Glomerular visceral epithelial cell (primary cell): Measurements from ENCODE around the gene NPAS3.

Experiments
- DNase-seq: peaks from one replicate; pipeline ENCODE4 v3.0.0-alpha.2; 2016; ENCODE audit errors: extremely low spot score

NPAS3 gene

DNA sequence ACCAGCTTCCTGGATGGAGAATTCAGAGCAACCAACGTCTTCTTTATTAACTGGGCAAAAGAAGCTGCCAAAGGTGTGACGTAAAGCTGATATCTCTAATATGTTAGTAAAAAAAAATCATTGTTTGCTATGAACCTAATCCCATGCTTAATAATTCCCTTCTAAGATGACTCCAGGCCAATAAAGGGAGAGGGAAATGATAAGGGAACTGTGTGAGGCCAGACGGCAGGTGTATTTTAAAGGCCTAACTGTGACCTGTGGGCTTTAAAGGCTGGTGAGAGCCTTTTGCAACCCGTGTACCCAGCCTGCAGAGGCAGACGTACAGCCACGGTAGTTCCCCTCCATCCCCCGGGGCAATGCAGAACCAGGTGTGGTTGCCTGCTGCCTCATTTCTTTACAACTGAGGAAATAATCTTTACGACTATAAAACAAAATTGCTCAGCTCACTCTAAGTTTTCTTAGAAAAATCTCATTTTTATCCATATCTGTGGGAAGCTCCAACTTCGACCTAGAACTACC is 641.6 kb downstream of the NPAS3 start:
- DNase-seq, result no peak

DNA sequence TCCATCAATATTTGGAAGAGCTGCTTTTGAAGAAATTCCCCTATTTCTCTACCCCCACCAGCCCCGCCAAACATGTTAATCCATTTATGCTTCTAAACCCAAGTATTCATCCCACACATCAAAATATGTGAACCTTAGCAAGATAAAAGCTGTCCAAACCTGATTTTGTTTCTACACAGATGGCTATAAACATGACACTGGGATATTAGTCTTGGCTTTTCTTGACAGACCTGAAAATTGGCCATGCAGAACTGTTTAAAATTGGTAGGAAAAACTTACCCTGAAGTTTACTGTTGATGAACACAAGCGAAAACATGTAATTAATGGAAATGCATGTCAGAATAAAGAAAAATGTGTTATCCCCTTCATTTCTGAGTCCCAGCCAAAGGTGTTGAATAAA is 642.2 kb downstream of the NPAS3 start:
- no peak for DNase-seq

- DNase-seq, result no peak
Measured at GRCh38 chr14:33584697-33585096, 646.0 kb downstream of the NPAS3 start.

GRCh38 chr14:33586806-33587205 is 648.1 kb downstream of the NPAS3 start:
- no peak for DNase-seq

DNA sequence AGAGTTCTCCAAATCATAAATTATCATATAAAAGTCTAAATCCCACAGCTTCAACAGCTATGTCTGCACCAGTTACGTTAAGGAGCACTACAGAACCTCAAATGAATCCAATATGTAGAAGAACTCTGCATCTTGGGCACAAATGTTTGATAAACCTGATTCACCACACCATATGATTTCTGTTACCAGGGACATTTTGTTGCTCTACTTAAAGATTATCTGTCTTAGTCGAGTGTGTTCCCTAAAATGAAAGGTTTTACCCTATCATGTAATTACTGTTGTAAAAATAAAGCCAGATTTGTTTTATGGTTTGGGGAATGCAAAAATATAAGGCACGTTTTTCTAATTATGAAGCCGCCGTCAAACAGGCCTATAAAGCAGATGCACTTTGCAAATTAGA is 649.1 kb downstream of the NPAS3 start:
- DNase-seq, result no peak

- no peak for DNase-seq
Measured at GRCh38 chr14:33588771-33589170, 650.1 kb downstream of the NPAS3 start.

GRCh38 chr14:33589334-33589733 is 650.7 kb downstream of the NPAS3 start:
- peak; percentile 41 for DNase-seq

GRCh38 chr14:33590891-33591630 is 652.4 kb downstream of the NPAS3 start:
- DNase-seq, result no peak

GRCh38 chr14:33592297-33592696 is 653.6 kb downstream of the NPAS3 start:
- no peak for DNase-seq

- DNase-seq, result no peak
Measured at GRCh38 chr14:33596211-33597080, 657.8 kb downstream of the NPAS3 start.

GRCh38 chr14:33598582-33598981 is 659.9 kb downstream of the NPAS3 start:
- no peak for DNase-seq

DNA sequence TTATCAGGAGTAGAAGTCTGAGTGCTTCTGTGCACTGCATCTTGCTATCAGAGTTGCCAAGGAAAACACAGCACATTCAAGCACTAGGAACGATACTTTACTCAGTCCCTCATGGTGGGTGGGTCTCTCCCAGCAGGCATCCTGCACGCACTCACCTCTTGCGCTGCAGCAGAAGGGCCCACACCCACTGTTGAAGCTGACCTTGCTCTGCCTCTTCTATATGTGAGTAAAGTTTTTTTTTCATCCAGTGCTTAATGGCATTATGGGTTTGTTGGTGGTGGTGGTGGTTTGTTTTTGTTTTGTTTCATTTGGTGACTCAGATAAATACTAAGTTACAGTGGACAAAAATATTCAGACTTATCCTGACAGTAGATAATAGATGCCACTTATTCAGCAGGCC is 663.7 kb downstream of the NPAS3 start:
- no peak for DNase-seq

DNA sequence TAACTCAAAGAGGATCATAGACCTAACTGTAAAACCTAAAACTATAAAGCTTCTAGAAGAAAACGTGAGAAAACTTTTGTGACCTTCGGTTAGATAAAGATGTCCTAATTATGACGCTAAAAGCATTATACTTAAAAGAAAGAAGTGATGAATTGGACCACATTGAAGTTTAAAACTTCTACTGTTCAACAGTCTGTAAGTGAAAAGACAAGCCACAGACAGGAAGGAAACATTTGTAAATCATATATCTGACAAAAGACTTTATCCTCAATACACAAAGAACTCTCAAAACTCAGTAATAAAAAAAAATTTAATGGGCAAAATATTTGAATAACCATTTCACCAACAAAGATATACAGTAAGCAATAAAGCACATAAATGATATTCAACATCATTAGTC is 667.9 kb downstream of the NPAS3 start:
- DNase-seq, result no peak

GRCh38 chr14:33609582-33609981 is 670.9 kb downstream of the NPAS3 start:
- no peak for DNase-seq

DNA sequence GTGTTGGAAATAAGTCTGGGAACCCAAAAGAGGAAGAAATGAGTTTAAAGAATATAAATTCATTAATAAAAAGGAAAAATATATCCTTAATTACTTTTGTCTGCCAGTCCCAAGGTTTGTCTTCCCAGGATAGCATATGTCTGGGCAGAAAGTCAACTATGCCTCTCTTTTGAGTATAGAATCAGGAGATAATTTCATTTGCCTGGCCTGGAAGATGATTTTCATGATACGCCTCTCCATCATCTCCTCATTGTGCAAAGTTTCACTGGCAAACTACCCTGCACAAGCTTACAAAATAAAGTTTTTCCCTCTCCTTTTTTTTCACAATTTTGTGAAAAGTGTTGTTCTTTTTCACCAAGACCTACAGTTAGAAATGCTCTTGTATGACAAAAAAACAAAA is 671.4 kb downstream of the NPAS3 start:
- DNase-seq, result no peak

DNA sequence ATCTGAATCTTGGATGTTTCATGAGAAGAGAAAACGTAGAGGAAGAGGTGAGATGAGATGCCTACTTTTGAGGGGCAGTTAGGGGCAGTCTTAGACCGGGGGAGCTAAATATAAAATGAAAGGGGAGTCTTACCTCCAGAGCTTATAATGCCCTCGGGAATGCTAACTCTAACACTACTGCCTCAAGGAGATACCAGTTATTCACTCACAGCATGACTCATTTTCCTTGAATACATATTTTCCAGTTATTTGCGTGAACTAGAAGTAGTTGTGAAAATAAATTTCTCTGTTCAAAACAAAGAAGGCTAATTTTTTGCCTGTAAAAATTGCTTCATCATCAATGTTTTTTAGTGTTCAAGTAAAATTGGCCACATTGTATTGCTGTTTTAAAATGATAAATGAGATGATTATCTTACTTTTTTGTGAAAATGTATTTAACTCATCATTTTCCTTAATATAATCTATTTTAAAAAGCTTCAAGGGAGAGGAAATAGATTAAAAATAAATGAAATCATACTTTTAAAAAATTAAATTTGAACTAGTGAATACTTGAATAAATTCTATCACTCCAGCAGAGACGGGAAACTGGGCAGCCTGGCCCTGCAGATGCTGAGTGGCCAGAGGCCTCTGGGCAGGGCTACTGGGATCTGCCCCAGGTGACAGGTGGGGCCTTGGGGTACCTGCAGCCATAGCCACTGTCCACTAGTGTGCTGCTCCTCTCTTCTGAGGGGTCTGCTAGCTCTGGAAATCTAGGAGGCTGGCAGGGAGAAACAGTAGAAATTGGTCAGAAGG is 672.9 kb downstream of the NPAS3 start:
- DNase-seq, result no peak

DNA sequence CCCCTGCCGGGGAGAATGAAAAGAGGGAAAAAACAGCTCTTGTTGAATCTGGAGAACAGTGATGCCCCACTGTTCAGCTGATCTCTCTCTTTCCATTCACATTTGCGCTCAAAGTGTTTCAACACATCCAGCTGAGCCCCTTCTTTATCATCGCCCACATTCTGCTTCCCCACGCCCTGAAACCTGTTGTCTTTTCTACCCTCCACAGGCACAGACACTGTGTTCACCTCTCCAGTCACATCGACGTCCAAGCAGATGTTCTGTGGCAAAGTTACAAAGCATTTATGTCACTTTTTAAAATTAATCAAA is 673.5 kb downstream of the NPAS3 start:
- no peak for DNase-seq

DNA sequence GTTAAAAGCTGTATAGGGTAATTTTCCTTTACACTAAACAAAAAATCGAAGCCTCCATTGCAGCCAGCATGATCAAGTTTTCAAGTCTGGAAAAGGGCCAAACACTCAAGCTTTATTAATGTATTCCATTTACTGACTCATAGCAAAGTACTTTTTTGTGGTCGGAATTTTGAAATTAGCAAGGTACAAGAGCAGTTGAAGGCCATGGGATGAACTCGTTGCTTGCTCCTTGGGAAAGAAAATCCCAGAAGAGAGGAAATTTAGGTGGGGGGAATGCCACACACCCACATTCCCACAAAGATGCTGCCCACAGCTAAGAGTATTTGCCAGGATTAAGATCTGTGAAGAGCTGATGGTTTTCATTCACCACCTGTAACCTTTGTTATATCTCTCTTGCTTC is 678.5 kb downstream of the NPAS3 start:
- peak; percentile 80 for DNase-seq

- no peak for DNase-seq
Measured at GRCh38 chr14:33618361-33619105, 679.9 kb downstream of the NPAS3 start.

DNA sequence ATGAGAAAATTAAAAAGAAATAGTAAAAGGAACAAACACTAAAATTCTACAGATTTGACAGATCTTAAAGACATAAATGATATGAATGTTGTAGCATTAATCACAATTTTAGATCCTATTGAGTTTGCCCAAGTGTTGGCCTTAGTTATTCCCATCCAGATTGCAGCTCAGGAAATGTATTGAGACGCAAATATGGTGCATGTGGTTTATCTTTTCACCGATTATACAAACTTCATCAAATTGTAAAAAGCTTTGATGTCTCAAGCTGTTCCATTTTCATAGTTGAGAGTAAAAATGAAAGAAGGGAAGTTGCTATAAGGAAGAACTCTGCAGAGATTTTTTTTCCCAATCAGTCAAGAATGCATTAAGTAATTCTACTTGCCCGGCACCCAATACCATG is 683.8 kb downstream of the NPAS3 start:
- DNase-seq, result no peak

DNA sequence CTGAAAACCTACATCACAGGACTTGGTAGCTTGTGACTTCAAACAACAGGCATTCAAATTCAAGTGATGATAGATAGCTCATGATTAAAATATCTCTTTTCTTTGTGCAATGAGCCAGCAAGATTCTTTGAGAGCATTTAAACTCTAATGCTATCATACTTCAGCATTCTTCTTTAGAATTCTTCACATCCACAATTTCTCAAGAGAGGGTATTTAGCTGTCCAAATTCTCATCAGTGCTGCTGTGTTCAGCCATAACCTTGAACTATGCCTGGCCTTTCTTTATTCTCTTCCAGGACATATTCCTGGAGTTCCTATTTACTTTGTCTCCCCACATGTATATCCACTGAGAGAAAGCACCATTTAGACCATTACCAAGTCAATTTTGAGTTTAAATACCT is 691.1 kb downstream of the NPAS3 start:
- no peak for DNase-seq

- no peak for DNase-seq
Measured at GRCh38 chr14:33631021-33631420, 692.3 kb downstream of the NPAS3 start.
